GM12874 (cell line): ENCODE data around the gene ATP11A.

Source experiments
- TF ChIP-seq, protein P1 (sequence below): IDR thresholded peaks from 2 replicates; pipeline ENCODE4 v1.5.1; 2011; ENCODE audit warnings: low read depth, mild to moderate bottlenecking, control low read depth, low read length, moderate library complexity; ENCODE audit not compliant: insufficient read depth

The ATP11A gene

DNA sequence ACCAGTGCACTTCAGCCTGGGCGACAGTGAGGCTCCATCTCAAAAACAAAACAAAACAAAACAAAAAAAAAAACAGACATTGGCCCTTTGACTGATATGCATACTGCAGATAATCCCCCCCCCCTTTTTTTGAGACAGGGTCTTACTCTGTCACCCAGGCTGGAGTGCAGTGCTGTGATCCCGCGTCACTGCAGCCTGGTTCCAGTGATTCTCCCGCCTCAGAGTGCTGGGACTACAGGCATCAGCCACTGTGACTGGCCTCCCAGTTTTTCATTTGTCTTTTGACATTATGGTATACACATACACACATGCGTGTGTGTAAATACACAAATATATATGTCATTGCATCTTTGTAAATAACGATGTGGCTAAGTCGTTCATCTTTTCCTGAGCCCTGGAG is 61.8 kb downstream of the ATP11A start:
- TF ChIP-seq, protein P1, sequence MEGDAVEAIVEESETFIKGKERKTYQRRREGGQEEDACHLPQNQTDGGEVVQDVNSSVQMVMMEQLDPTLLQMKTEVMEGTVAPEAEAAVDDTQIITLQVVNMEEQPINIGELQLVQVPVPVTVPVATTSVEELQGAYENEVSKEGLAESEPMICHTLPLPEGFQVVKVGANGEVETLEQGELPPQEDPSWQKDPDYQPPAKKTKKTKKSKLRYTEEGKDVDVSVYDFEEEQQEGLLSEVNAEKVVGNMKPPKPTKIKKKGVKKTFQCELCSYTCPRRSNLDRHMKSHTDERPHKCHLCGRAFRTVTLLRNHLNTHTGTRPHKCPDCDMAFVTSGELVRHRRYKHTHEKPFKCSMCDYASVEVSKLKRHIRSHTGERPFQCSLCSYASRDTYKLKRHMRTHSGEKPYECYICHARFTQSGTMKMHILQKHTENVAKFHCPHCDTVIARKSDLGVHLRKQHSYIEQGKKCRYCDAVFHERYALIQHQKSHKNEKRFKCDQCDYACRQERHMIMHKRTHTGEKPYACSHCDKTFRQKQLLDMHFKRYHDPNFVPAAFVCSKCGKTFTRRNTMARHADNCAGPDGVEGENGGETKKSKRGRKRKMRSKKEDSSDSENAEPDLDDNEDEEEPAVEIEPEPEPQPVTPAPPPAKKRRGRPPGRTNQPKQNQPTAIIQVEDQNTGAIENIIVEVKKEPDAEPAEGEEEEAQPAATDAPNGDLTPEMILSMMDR: no peak

- TF ChIP-seq, protein P1: no peak
Observed at GRCh38 chr13:112752211-112752610, 62.4 kb downstream of the ATP11A start.

GRCh38 chr13:112752711-112753541 is 63.1 kb downstream of the ATP11A start:
- TF ChIP-seq, protein P1: no peak

DNA sequence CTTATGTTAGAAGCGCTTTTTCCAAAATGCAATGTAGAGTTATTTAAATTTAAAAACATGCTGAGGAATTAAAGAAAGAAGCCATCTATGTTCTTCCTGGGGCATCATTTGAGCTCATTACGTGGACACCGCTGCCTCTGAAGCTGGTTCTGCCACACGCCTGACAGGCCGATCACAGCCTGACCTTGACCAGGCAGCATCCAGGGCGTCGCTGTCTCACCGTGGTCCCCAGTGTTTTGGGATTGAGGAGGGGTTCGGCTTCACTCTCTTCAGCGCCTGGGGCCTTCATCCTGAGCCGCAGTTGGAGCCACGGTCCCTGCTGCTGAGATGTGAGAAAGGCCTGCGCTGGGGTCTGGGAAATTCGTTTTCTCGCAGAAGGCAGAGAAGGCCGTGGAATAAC is 64.0 kb downstream of the ATP11A start:
- TF ChIP-seq, protein P1: no peak

GRCh38 chr13:112754281-112755025 is 64.6 kb downstream of the ATP11A start:
- TF ChIP-seq, protein P1: no peak

GRCh38 chr13:112755331-112755730 is 65.5 kb downstream of the ATP11A start:
- TF ChIP-seq, protein P1: no peak

GRCh38 chr13:112756081-112756480 is 66.2 kb downstream of the ATP11A start:
- TF ChIP-seq, protein P1: no peak
